ENCODE results near the gene IFITM10.
"Not testable (repeated sequence)": the region's sequence is repeated elsewhere in the genome, so short reads cannot be mapped to it uniquely, and the experiment has no call there.

IFITM10 gene

GRCh38 chr11:1771700-1772099 is 21.3 kb upstream of the IFITM10 start:
- TF ChIP-seq, protein P1, sequence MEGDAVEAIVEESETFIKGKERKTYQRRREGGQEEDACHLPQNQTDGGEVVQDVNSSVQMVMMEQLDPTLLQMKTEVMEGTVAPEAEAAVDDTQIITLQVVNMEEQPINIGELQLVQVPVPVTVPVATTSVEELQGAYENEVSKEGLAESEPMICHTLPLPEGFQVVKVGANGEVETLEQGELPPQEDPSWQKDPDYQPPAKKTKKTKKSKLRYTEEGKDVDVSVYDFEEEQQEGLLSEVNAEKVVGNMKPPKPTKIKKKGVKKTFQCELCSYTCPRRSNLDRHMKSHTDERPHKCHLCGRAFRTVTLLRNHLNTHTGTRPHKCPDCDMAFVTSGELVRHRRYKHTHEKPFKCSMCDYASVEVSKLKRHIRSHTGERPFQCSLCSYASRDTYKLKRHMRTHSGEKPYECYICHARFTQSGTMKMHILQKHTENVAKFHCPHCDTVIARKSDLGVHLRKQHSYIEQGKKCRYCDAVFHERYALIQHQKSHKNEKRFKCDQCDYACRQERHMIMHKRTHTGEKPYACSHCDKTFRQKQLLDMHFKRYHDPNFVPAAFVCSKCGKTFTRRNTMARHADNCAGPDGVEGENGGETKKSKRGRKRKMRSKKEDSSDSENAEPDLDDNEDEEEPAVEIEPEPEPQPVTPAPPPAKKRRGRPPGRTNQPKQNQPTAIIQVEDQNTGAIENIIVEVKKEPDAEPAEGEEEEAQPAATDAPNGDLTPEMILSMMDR (conservative IDR thresholded peaks at IDR 0.05; ENCODE audit: low read depth, low read length) = no peak
- no peak overlapping the region for H3K4me3 ChIP-seq (ENCODE audit: low read length)
- no peak for DNase-seq (ENCODE audit: low read depth)

- TF ChIP-seq, protein P1 (conservative IDR thresholded peaks at IDR 0.05; ENCODE audit: low read depth, low read length) = no peak
- no peak overlapping the region for H3K4me3 ChIP-seq (ENCODE audit: low read length)
- no peak for DNase-seq (ENCODE audit: low read depth)
These were observed 20.9 kb upstream of the IFITM10 start for GRCh38 chr11:1771273-1771672.

GRCh38 chr11:1770528-1770927 is 20.1 kb upstream of the IFITM10 start:
- no peak for DNase-seq (ENCODE audit: low read depth)
- no peak overlapping the region for H3K4me3 ChIP-seq (ENCODE audit: low read length)
- TF ChIP-seq, protein P1 (conservative IDR thresholded peaks at IDR 0.05; ENCODE audit: low read depth, low read length) = no peak

DNA sequence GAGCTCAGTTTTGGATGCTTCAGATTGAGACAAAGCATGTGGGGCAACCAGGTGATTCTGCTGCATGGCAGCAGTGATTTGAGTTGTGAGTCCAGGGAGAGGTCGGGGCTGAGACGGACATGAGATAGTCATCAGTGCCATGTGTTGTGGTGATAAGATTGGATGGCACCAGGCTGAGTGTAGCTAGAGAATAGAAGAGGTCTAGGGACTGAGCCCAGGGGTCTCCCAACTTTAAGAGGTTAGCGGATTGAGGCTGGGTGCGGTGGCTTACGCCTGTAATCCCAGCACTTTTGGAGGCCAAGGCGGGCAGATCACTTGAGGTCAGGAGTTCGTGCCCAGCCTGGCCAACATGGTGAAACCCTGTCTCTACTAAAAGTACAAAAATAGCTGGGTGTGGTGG is 19.7 kb upstream of the IFITM10 start:
- no peak for DNase-seq (ENCODE audit: low read depth)
- H3K4me3 ChIP-seq (ENCODE audit: low read length) = no peak overlapping the region
- TF ChIP-seq, protein P1 (conservative IDR thresholded peaks at IDR 0.05; ENCODE audit: low read depth, low read length) = no peak

DNA sequence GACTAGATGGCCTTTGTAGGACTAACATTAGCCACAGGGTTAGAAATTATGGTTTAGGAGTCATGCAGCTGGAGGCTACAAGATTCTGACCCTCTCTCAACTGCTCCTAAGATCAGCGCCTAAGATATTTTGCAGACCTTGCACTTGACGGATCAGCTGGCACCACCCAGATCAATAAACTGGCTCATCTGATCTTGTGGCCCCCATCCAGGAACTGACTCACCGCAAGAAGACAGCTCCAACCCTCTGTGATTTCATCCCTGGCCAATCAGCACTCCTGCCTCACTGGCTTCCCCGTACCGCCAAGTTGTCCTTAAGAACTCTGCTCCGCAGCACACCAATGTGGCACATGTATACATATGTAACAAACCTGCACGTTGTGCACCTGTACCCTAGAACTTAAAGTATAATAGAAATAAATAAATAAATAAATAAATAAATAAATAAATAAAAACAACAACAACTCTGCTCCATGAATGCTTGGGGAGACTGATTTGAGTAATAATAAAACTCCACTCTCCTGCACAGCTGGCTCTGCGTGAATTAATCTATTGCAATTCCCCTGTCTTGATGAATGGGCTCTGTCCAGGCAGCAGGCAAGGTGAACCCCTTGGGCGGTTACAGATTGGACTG is 19.0 kb upstream of the IFITM10 start:
- H3K4me3 ChIP-seq (ENCODE audit: low read length); DNase-seq (ENCODE audit: low read depth): not testable (repeated sequence)

DNA sequence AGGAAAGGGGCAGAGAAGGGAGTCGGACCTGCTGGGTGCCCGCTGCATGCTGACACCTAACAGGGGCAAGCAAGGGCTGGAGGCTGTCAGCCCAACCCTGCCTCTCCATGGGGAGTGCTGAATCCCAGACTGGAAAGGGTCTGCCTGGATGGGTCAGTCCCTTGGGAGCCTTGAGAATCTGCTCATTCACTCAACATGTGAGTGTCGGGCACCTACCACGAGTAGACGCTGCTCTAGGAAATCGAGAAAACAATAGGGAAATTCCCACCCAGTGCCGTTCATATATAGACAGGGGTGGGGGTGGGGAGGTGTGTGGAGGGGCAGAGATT is 17.7 kb upstream of the IFITM10 start:
- TF ChIP-seq, protein P1 (conservative IDR thresholded peaks at IDR 0.05; ENCODE audit: low read depth, low read length) = no peak
- no peak overlapping the region for H3K4me3 ChIP-seq (ENCODE audit: low read length)
- DNase-seq (ENCODE audit: low read depth) = no peak

DNA sequence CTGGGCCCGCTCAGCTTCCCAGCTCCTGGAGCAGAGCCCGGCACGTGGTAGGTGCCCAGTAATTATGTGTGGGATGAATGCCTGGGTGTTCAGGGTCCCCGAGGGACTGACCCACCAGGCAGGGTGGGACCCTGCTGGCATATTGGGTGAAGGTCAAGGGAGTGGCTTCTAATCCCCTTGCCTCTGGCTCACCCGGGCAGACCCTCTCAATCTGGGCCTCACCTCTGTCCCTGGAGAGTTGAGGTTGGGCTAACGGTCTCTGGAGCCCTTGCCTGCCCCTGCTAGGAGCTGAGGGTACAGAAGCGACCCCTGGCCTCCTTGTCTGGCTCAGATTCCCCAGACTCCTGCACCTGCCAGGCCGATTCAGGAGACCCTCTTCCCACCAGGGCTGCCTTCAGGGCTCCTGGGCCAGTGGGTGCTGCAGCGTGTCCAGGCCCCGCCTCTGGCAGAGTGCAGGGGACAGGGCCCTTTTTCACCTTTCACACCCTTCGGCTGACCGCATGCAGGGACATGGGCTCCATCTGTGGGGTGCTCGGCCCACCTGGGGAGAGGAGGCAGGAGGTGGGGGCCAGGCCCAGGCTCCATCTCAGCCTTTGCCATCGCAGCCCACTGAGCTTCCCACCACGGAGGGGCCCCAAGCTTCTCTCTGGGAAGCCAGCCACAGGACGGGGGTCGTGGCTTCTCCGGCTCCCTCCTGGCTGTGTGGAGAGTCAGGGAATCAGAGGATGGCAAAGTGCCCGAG is 17.2 kb upstream of the IFITM10 start:
- no peak overlapping the region for H3K4me3 ChIP-seq (ENCODE audit: low read length)
- DNase-seq (ENCODE audit: low read depth) = no peak
- TF ChIP-seq, protein P1 (conservative IDR thresholded peaks at IDR 0.05; ENCODE audit: low read depth, low read length) = no peak

All from retinal pigment epithelial cell (primary cell).